ENCODE results near the gene EVC2.

DNA sequence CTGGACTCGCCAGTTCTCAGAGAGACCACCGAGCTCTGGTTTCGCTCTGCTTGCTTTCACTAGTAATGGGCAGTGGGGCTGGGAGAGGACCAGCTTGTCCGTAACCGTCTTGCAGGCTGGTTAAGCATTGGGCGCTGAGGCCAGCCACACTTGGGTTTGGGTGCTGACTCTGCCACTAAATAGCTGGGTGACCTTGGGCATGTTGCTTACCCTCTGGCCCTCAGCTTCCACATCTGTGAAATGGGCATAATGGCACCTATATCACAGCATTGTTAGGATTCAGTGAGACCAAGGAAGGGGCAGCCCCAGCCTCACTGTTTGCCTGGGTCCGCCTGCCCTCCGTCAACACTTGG, 46.1 kb upstream of the EVC2 start:
- TF ChIP-seq, protein P1, sequence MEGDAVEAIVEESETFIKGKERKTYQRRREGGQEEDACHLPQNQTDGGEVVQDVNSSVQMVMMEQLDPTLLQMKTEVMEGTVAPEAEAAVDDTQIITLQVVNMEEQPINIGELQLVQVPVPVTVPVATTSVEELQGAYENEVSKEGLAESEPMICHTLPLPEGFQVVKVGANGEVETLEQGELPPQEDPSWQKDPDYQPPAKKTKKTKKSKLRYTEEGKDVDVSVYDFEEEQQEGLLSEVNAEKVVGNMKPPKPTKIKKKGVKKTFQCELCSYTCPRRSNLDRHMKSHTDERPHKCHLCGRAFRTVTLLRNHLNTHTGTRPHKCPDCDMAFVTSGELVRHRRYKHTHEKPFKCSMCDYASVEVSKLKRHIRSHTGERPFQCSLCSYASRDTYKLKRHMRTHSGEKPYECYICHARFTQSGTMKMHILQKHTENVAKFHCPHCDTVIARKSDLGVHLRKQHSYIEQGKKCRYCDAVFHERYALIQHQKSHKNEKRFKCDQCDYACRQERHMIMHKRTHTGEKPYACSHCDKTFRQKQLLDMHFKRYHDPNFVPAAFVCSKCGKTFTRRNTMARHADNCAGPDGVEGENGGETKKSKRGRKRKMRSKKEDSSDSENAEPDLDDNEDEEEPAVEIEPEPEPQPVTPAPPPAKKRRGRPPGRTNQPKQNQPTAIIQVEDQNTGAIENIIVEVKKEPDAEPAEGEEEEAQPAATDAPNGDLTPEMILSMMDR (conservative IDR thresholded peaks at IDR 0.05; ENCODE audit: low read depth, low read length) = no peak
- no peak for TF ChIP-seq EZH2 (IDR thresholded peaks at IDR 0.05; ENCODE audit: low read length, unreplicated experiment)

Measured in PC-3 (cell line).